Smooth muscle cell (in vitro differentiated cells): ENCODE results near the gene GRIN1. TPM values are rescaled to one million over a fixed set of nuclear protein-coding genes. Genes with fewer than 3 reads are reported as not detected.

ENCODE experiments used
- DNase-seq: peaks from one replicate; lab custom pipeline; 2025; ENCODE audit not compliant: unreplicated experiment; lab: John Stamatoyannopoulos, UW
- H2AFZ ChIP-seq: fragments of 200-600 bp; sonication (generic); 2 replicates; pipeline ENCODE4 v1.6.0; 2016; ENCODE audit warnings: antibody characterized with exemption, low read depth, mild to moderate bottlenecking
- H3F3A ChIP-seq: fragments of 200-600 bp; sonication (generic); 2 replicates; pipeline ENCODE4 v1.6.0; 2017; ENCODE audit warnings: antibody characterized with exemption, low read depth
- H3K27ac ChIP-seq: fragments of 200-600 bp; sonication (generic); 2 replicates; pipeline ENCODE4 v1.5.1; 2016; ENCODE audit warnings: low read depth, mild to moderate bottlenecking
- H3K27me3 ChIP-seq: fragments of 200-600 bp; sonication (generic); 2 replicates; pipeline ENCODE4 v1.6.1; 2016; ENCODE audit warnings: low read depth, mild to moderate bottlenecking
- H3K36me3 ChIP-seq: fragments of 200-600 bp; sonication (generic); 2 replicates; pipeline ENCODE4 v1.5.1; 2016; ENCODE audit warnings: low read depth
- H3K4me1 ChIP-seq: fragments of 200-600 bp; sonication (generic); 2 replicates; pipeline ENCODE4 v1.5.1; 2016; ENCODE audit warnings: low read depth
- H3K4me2 ChIP-seq: fragments of 200-600 bp; sonication (generic); 2 replicates; pipeline ENCODE4 v1.6.0; 2016; ENCODE audit warnings: mild to moderate bottlenecking
- H3K4me3 ChIP-seq: fragments of 200-600 bp; sonication (generic); 2 replicates; pipeline ENCODE4 v1.5.1; 2016; ENCODE audit warnings: mild to moderate bottlenecking
- H3K79me2 ChIP-seq: fragments of 200-600 bp; sonication (generic); 2 replicates; pipeline ENCODE4 v1.6.0; 2016; ENCODE audit warnings: low read depth, mild to moderate bottlenecking
- H3K9ac ChIP-seq: fragments of 200-600 bp; sonication (generic); 2 replicates; pipeline ENCODE4 v1.6.0; 2016; ENCODE audit warnings: low read depth
- H3K9me3 ChIP-seq: fragments of 200-600 bp; sonication (generic); replicated peaks from 2 replicates; pipeline ENCODE4 v1.5.1; 2016; ENCODE audit warnings: low read depth
- H4K20me1 ChIP-seq: fragments of 200-600 bp; sonication (generic); 2 replicates; pipeline ENCODE4 v1.6.0; 2016; ENCODE audit warnings: low read depth
- WGBS: methylation state at CpG from one replicate; pipeline ENCODE4 v1.1.7; 2016; ENCODE audit warnings: low lambda C conversion rate; 5-methylcytosine and 5-hydroxymethylcytosine counted together
- polyA plus RNA-seq: library from polyadenylated mRNA; unstranded; fragments of >200 nt; fragmentation: Nextera tagmentation; extraction: Ambion mirVana; gene quantifications from 2 replicates; pipeline ENCODE4 v1.2.1, GENCODE V29; 2016
- total RNA-seq: library from RNA; depleted of rRNA; stranded (reverse); fragments of >200 nt; gene quantifications from 2 replicates; pipeline ENCODE4 v1.2.3, GENCODE V29; 2014
- TF ChIP-seq, protein P1 (sequence below): fragments of 200-600 bp; sonication (generic); IDR thresholded peaks from 2 replicates; pipeline ENCODE4 v1.5.1; 2017; ENCODE audit warnings: borderline replicate concordance, mild to moderate bottlenecking, antibody characterized with exemption; ENCODE audit not compliant: insufficient read depth, poor library complexity, severe bottlenecking

Gene GRIN1
- total and polyA plus RNA-seq, 2 experiments from 2014 or later = not detected

DNA sequence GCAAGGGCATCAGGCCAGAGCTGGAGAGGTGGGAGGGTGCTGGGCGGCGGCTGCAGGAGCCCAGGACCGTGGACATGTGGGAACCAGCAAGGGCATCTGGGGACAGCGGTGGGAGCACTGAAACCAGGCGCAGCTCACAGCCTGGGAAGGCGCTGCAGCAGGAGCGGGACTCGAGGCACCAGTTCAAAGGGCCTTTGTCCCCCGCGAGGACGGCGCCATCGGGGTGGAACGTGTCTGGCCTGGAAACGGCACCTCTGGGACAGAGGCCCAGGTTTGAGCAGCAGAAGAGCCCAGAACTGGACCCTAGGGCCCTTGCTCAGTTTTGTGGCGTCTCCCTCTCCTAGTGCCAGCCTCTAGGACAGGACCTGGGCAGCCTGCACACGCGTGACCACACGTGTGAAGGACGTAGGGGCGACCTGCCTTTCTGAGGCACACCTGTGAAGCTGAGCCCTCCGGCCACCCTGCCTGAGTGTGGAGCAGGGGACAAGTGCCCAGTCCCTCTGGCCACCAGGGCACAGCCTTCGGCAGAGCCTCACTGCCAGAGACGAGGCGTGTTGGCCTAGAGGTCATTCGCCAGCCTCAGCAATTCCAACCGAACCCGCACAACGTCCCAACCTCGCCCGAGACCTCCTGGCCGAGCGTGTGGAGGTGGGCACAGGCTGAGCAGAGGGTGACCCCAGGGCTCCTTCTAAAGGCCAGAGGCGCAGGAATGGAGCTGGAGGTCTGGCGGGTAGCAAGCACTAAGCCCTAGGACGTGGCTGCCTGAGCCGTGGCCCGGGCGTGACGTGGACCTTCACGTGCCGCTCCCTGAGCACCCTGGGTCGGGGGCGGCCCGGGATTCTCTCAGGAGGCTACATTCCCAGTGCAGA, 35.1 kb downstream of the GRIN1 start:
- Histone ChIP-seq H3K79me2 (no peaks in the 10 kb centered on the region), H3K36me3 (no peaks in the 10 kb centered on the region), H3F3A (no peaks in the 10 kb centered on the region), H3K4me1 (no peaks in the 10 kb centered on the region), H3K9me3 (no peaks in the 10 kb centered on the region), H3K4me3 (no peak overlapping the region), H3K27me3 (peaks cover 34% of the 10 kb centered on the region), H3K9ac (no peak overlapping the region), H3K27ac (no peak overlapping the region), H4K20me1 (no peaks in the 10 kb centered on the region), H3K4me2 (no peak overlapping the region), H2AFZ (no peak overlapping the region)
- WGBS = 91% methylated on average over 45 of the region's 45 CpGs
- TF ChIP-seq, protein P1, sequence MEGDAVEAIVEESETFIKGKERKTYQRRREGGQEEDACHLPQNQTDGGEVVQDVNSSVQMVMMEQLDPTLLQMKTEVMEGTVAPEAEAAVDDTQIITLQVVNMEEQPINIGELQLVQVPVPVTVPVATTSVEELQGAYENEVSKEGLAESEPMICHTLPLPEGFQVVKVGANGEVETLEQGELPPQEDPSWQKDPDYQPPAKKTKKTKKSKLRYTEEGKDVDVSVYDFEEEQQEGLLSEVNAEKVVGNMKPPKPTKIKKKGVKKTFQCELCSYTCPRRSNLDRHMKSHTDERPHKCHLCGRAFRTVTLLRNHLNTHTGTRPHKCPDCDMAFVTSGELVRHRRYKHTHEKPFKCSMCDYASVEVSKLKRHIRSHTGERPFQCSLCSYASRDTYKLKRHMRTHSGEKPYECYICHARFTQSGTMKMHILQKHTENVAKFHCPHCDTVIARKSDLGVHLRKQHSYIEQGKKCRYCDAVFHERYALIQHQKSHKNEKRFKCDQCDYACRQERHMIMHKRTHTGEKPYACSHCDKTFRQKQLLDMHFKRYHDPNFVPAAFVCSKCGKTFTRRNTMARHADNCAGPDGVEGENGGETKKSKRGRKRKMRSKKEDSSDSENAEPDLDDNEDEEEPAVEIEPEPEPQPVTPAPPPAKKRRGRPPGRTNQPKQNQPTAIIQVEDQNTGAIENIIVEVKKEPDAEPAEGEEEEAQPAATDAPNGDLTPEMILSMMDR = no peak
- no peak for DNase-seq

DNA sequence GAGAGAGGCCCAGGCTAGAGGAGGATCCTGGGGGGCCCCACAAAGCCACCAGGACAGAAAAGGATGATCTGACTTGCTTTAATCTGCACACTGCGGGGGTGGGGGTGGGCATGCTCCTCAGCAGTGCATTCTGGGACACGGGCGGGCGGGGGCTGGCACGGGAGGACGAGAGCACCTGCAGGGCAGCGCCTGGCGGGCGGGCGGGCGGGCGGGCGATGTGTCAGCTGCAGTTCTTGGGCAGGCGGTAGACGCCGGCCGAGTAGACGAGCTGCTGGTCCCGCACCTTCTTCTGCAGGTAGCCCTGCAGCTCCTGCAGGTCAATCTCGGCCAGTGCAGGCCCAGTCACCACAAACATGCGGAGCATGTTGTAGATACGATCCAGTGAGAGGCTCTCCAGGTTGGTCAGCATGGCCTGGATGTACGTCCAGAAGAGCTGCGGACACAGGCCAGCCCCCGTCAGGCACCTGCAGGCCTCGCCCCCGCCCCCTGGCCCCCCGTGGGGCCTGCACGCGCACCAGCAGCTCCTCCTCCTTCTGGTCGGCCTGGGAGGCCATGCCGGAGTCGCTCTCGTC, 35.9 kb downstream of the GRIN1 start:
- Histone ChIP-seq H3K27ac (no peak overlapping the region), H2AFZ (no peak overlapping the region), H3K9me3 (no peaks in the 10 kb centered on the region), H4K20me1 (no peaks in the 10 kb centered on the region), H3F3A (no peaks in the 10 kb centered on the region), H3K79me2 (no peaks in the 10 kb centered on the region), H3K9ac (no peak overlapping the region), H3K4me3 (no peak overlapping the region), H3K36me3 (no peaks in the 10 kb centered on the region), H3K27me3 (peaks cover 27% of the 10 kb centered on the region), H3K4me1 (no peaks in the 10 kb centered on the region), H3K4me2 (no peak overlapping the region)
- WGBS = 47% methylated on average over 14 of the region's 34 CpGs
- TF ChIP-seq, protein P1 = no peak
- DNase-seq = no peak

DNA sequence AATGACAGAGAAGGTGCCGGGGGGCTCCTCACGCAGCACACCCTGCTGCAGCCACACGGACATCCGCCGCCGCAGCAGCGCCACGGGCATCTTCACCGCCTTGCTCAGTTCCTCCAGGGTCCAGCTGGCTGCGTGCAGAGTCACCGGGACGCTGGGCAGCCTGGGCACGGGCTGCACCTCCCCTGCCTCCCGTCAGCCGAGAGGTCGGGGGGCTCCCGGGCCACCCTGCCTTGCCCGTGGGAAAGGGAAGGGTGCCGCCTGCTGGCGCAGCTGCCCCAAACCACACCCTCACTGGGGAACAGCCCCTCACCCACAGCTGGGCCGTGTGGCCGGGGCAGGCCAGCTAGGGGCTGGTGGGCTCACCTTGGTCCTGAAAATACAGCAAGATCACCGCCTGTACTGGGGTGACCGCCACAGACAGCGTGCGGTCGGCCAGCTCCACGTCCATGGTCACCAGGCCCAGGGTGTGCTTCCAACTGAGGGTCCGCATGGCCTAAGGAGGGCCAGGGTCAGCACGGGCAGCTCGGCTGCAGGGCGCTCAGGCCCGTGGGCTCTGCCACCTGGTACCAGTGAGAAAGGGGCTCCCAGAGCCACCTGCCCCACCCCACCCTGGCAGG, 36.5 kb downstream of the GRIN1 start:
- 56% methylated on average over 31 of the region's 33 CpGs for WGBS
- H3K36me3 ChIP-seq = no peaks in the 10 kb centered on the region
- H3K4me3 ChIP-seq = no peak overlapping the region
- TF ChIP-seq, protein P1 = no peak
- no peaks in the 10 kb centered on the region for H3K79me2 ChIP-seq
- no peaks in the 10 kb centered on the region for H3K4me1 ChIP-seq
- no peak overlapping the region for H2AFZ ChIP-seq
- peaks cover 20% of the 10 kb centered on the region for H3K27me3 ChIP-seq
- H4K20me1 ChIP-seq = no peaks in the 10 kb centered on the region
- H3K9me3 ChIP-seq = no peaks in the 10 kb centered on the region
- no peaks in the 10 kb centered on the region for H3F3A ChIP-seq
- DNase-seq = no peak
- no peak overlapping the region for H3K4me2 ChIP-seq
- no peak overlapping the region for H3K9ac ChIP-seq
- H3K27ac ChIP-seq = no peak overlapping the region
